Measurements from ENCODE around the gene SOX13.
"Not testable (repeated sequence)": the region's sequence is repeated elsewhere in the genome, so short reads cannot be mapped to it uniquely, and the experiment has no call there.

Gene SOX13

DNA sequence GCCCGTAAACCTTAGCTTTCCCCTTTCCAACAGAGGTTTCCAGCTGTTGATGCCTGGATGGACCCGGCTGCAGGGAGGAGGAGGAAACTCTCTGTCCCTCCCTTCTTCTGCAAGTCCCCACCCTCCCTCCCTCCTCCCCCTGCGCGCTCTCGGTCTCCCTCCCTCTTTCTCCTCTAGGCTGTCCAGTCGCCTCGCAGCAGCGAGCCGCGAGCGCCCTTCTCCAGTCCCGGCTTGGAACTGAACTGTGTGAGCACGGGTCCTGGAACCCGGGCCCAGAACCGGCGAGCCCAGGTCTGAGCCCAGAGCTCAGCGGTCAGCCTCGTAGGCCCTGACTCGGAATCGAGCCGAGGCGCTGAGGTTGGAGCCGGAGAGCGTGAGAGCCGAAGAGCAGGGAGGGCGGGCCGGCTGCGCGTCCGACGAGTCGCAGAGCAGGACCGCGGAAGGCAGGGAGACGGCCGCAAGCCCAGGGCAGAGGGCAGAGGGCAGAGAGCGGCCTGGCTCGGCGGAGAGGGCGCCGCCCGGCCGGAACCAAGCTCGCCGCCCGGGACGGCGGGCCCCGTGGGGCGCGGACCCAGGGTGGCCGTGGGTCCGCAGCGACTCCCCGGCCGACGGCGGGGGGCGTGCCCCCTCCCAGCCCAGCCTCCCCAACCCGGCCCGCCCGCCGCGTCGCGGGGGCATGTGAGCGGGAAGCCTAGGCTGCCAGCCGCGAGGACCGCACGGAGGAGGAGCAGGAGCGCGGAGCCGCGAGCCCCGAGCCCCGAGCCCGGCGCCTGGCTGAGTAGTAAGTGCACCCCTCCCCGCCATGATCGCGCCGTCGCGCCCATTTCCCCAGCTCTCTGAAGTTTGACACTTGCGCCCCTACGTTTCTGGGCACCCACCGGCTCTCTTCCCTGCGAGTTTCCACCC is at the start of gene SOX13:
SOX13 (plus strand) TSS at position 185 of the 906 bp plus-strand sequence. CDS start 39,801 bp downstream, outside the sequence.
- no peak for DNase-seq (ENCODE audit: low spot score)

DNA sequence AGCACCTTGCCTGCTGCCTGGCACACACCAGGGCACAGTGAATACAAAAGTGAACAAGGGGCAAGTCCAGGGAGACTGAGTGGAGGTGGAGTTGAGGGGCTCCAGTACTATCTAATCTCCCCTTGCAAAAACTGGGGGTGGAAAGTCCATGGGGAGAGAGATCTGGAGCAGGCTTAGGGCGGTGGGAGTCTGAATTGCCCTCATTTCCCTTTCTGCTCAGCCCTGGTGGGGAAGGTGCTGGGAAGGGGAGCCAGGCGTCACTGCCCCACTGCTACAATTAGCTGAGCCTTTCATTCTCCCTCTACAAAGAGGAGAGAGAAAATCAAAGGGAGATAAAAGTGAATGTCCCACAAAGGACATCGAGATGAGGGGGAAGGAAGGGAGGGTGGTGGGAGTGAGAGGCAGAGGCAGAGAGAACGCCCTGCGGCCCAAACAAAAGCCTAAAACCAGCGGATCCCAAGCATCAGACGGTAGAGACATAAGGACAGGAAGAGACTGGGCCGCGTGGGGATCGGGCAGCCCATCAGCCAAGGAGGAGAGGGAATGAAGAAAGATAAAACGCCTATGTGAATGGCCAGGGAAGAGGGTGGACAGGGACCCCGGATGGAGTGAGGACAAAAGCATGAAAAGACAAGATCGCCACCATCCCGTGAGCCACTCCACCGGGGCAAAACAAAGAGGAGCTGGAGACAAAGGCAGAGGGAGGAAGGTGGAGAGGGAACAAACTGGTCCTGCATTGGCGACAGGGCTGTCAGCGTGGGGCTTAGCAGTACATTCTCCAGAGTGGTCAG is 46.8 kb upstream of the SOX13 start:
- DNase-seq (ENCODE audit: low spot score) = no peak

GRCh38 chr1:204027446-204027845 is 45.5 kb upstream of the SOX13 start:
- no peak for DNase-seq (ENCODE audit: low spot score)

GRCh38 chr1:204029016-204029415 is 43.9 kb upstream of the SOX13 start:
- no peak for DNase-seq (ENCODE audit: low spot score)

- no peak for DNase-seq (ENCODE audit: low spot score)
Measured at GRCh38 chr1:204031098-204031710, 41.7 kb upstream of the SOX13 start.

DNA sequence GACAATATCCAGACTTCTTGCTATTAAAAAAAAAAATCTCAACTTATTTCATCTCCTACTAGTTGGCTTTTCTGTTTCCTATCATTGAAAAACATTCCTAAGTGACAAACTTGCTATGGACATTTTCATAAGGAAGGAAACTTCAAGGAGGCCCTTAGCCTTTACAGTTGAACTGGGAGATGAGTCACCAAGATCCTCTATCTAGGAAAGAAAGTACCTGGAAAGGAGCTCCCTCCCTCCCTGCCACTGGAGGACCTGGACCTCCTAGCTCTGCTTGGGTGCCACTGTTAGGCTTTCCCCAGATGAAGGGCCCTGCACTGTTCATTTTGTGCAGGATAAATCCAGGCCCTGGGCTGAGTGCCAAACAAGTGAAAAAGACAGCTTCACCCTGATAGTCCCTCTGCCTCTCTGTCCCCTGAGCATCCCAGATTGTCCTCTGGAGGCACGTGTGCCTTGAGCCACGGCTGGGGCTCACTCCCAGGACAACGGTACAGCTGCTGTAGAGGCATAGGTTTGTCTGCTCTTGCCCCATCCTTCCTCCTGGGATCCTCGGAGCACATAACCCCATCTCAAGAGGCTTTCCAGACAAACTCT is 40.2 kb upstream of the SOX13 start:
- no peak for DNase-seq (ENCODE audit: low spot score)

DNA sequence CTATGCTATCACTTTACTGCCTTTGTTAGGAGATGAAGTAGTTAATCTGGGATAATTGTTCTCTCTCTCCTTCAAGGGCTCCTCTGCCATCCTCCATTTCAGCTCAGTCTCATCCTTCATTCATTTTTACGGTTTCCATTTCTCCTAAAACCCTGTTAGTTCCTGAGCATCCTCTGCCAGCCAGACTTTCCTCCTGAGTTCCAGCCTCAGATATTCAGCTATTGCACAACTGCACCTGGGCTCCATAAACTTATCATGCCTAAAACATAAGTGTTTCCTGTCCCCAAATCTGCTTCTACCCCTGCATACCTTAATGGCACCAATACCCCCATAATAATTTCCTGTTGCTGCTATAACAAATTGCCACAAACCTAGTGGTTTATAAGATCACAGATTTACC is 39.6 kb upstream of the SOX13 start:
- DNase-seq (ENCODE audit: low spot score) = no peak

DNA sequence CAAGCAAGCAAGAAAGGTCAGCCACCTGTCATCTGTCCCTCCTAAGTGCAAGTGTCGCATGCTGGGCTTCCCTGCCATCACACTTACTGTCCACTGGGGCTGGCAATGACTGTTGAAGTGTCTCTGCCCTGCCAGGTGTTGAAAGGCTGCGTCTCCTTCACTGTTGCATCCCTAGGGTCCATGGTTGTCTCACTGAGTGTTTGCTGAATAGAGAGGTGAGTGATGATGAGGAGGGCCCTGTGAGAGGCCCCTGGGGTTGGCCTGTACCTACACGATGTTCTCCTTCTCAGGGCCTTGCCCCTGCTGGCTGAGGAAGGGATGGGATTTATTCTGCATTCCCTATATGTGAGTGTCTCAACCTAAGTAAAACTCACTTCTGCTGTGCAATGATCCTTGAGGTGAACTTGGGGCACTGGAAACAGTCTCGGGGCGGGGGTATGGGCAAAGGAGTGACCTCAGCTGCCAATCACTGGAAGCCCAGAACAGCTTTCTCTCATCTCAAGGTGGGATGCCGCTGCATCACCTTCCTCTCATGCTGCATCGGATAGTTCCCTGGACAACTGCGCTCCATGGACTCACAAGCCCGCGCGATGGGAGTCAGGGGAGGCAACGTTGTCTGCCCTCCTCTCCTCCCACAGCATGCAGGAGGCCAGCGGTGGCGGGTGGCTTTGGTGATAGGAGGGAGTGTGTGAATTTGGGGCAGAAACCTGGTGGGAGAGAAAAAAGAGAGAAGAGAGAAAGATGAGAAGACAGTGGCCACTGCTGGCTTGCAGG is 35.8 kb upstream of the SOX13 start:
- DNase-seq (ENCODE audit: low spot score) = no peak

DNA sequence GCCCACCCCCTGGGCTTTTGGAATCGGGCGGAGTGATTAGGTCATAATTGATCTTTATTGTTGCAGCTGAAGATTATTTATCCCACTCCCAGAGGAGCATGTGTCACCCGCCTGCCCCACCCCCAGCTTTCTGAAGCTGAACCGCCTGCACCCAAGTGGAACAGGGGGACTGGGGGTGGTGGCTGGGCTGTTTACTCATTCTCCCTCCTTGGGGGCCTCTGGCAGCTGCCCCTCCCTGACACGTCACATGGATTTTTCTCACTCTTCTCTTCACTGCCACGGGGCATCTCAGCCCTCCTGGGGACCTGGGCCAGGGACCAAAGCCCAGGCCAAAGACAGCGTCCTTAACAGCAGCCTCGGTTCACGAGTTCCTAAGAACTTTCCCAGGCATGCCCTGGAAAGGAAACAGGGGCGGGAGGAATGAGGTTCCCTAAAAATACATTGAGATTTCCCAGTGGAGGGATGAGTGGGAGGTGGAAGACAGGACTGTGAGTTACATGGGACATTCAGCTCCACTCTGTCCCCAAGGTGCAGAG is 31.6 kb upstream of the SOX13 start:
- DNase-seq (ENCODE audit: low spot score) = no peak

GRCh38 chr1:204041803-204042505 is 31.0 kb upstream of the SOX13 start:
- DNase-seq (ENCODE audit: low spot score) = no peak

- DNase-seq (ENCODE audit: low spot score) = no peak
Measured at GRCh38 chr1:204042516-204042915, 30.4 kb upstream of the SOX13 start.

- no peak for DNase-seq (ENCODE audit: low spot score)
Measured at GRCh38 chr1:204043680-204044079, 29.2 kb upstream of the SOX13 start.

DNA sequence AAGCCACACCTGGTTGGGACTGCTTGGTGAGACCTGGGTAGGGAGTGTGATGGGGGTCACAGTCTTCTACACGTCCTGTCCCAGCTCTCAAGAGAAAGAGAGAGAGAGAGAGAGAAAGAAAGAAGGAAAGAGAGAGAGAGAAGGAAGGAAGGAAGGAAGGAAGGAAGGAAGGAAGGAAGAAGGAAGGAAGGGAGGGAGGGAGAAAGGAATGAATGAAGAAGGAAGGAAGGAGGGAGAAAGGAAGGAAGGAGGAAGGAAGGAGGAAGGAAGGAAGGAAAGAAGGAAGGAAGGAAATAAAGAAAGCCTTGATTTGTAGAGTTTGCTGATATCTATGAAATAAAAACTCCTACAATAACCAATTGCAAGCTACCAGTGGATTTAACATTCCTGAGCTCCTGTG is 28.5 kb upstream of the SOX13 start:
- DNase-seq (ENCODE audit: low spot score) = no peak

GRCh38 chr1:204045430-204045829 is 27.5 kb upstream of the SOX13 start:
- no peak for DNase-seq (ENCODE audit: low spot score)

- no peak for DNase-seq (ENCODE audit: low spot score)
Measured at GRCh38 chr1:204046346-204046745, 26.6 kb upstream of the SOX13 start.

DNA sequence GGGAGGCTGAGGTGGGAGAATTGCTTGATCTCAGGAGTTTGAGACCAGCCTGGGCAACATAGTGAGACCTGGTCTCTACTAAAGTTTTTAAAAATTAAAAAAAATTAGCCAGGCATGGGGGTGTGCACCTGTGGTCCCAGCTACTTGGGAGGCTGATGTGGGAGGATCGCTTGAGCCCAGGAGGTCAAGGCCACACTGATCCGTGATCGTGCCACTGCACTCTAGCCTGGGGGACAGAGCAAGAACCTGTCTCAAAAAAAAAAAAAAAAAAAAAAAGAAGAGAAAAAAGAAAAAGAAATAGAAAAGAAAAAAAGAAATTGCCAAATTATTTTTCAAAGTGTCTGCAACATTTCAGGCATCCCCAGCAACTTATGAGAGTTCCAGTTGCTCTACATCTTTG is 24.1 kb upstream of the SOX13 start:
- DNase-seq (ENCODE audit: low spot score) = not testable (repeated sequence)

DNA sequence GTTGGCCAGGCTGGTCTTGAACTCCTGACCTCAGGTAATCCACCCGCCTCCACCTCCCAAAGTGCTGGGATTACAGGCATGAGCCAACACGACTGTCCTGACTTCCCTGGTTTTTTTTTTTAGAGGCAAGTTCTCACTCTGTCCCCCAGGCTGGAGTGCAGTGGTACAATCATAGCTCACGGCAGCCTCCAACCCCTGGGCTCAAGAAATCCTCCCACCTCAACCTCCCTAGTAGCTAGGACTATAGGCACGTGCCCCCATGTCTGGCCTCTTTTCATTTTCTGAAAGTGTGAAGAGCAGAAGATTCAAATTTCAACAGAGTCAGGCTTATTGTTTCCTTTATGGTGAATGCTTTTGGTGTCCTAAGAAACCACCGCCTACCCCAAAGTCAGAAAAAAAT is 21.7 kb upstream of the SOX13 start:
- no peak for DNase-seq (ENCODE audit: low spot score)

DNA sequence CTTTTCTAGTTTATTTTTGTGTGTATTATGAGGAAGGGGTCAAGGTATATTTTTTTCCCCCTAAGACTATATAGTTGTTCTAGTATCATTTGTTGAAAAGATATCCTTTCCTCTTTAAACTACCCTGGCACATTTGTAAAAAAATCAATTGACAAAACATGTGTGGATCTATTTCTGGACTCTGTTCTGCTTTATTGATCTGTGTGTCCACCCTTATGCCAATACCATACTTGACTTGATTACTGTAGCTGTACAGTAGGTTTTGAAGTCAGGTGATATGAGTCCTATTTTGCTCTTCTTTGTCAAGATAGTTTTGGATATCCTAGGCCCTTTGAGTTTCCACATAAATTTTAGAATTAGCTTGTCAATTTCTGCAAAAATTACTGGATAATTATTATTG is 21.2 kb upstream of the SOX13 start:
- DNase-seq (ENCODE audit: low spot score) = no peak

- no peak for DNase-seq (ENCODE audit: low spot score)
Measured at GRCh38 chr1:204053893-204054292, 19.0 kb upstream of the SOX13 start.

DNA sequence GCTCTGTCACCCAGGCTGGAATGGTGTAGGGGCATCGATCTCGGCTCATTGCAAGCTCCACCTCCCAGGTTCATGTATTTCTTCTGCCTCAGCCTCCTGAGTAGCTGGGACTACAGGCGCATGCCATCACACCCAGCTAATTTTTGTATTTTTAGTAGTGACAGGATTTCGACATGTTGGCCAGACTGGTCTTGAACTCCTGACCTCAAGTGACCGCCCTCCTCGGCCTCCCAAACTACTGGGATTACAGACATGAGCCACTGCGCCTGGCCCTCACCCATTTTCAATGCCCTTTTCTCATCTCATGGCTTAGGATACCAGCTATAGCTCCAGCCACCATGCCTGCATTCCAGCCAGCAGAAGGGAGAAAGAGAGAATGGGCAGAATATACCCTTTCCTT is 12.9 kb upstream of the SOX13 start:
- no peak for DNase-seq (ENCODE audit: low spot score)

DNA sequence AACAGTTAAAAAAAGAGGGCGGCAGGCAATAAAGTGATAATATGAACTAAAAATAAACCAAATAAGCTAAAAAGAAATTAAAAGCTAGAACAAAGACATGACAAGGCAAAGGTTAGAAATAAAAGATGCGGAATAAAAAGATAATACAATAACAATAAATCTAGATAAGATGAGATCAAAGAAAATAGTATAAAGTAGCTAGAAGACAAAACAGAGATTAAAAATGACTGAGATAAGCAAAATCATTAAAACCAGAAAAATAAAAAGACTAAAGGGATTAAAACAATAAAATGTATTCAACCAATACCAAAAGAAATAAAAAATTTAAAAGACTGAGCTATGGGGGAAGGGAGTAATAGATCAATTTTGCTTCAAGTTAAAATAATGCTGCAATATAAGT is 10.8 kb upstream of the SOX13 start:
- no peak for DNase-seq (ENCODE audit: low spot score)
